Astrocyte (in vitro differentiated cells and primary cell): ENCODE results near the gene EXOC1L. TPM values are rescaled to one million over a fixed set of nuclear protein-coding genes. Genes with fewer than 3 reads are reported as not detected.

Source experiments
- DNase-seq: peaks from one replicate; pipeline ENCODE4 v3.0.0-alpha.2; 2010; ENCODE audit warnings: low read depth
- FAIRE-seq: peaks from 2 replicates; lab custom pipeline; 2011; peaks lifted over from hg19 to GRCh38; lab: Jason Lieb, UNC
- H2AFZ ChIP-seq: 2 replicates; pipeline ENCODE4 v1.6.0; 2012; ENCODE audit warnings: low read depth, low read length, inconsistent platforms
- H3K27ac ChIP-seq: 2 replicates; pipeline ENCODE4 v1.5.1; 2011; ENCODE audit warnings: low read depth, low read length, inconsistent platforms
- H3K27me3 ChIP-seq: 2 replicates; pipeline ENCODE4 v1.6.0; 2011; ENCODE audit warnings: low read length, inconsistent platforms; ENCODE audit not compliant: insufficient read depth
- H3K36me3 ChIP-seq: 2 replicates; pipeline ENCODE4 v1.5.1; 2011; ENCODE audit warnings: low read length, inconsistent platforms; ENCODE audit not compliant: insufficient read depth
- H3K4me1 ChIP-seq: 2 replicates; pipeline ENCODE4 v1.5.1; 2011; ENCODE audit warnings: low read length, inconsistent platforms; ENCODE audit not compliant: insufficient read depth
- H3K4me2 ChIP-seq: 2 replicates; pipeline ENCODE4 v1.6.0; 2012; ENCODE audit warnings: low read length, inconsistent platforms
- H3K4me3 ChIP-seq: 2 replicates; pipeline ENCODE4 v1.5.1; 2011; ENCODE audit warnings: low read depth, mild to moderate bottlenecking, low read length, inconsistent platforms; ENCODE audit not compliant: insufficient read depth
- H3K79me2 ChIP-seq: 2 replicates; pipeline ENCODE4 v1.6.0; 2012; ENCODE audit warnings: mild to moderate bottlenecking, low read length, inconsistent platforms; ENCODE audit not compliant: insufficient read depth
- H3K9ac ChIP-seq: 2 replicates; pipeline ENCODE4 v1.6.0; 2012; ENCODE audit warnings: mild to moderate bottlenecking, low read length, inconsistent platforms
- H3K9me3 ChIP-seq: 2 replicates; pipeline ENCODE4 v1.5.1; 2012; ENCODE audit warnings: low read depth, mild to moderate bottlenecking, low read length, inconsistent platforms; ENCODE audit not compliant: insufficient read depth
- H4K20me1 ChIP-seq: 2 replicates; pipeline ENCODE4 v1.6.0; 2012; ENCODE audit warnings: low read length, inconsistent platforms; ENCODE audit not compliant: insufficient read depth
- H3K27ac Mint-ChIP-seq: one replicate; pipeline ENCODE4 v1.8.0; 2021; ENCODE audit warnings: mild to moderate bottlenecking, mixed read lengths; ENCODE audit not compliant: unreplicated experiment
- H3K27me3 Mint-ChIP-seq: one replicate; pipeline ENCODE4 v1.8.0; 2021; ENCODE audit warnings: low read depth, mixed read lengths; ENCODE audit not compliant: unreplicated experiment
- H3K36me3 Mint-ChIP-seq: one replicate; pipeline ENCODE4 v1.8.0; 2021; ENCODE audit warnings: low read depth, mixed read lengths; ENCODE audit not compliant: unreplicated experiment
- H3K4me1 Mint-ChIP-seq: one replicate; pipeline ENCODE4 v1.8.0; 2021; ENCODE audit warnings: low read depth, mixed read lengths; ENCODE audit not compliant: unreplicated experiment
- H3K4me3 Mint-ChIP-seq: one replicate; pipeline ENCODE4 v1.8.0; 2021; ENCODE audit warnings: mild to moderate bottlenecking, moderate library complexity, mixed read lengths; ENCODE audit not compliant: unreplicated experiment
- H3K9me3 Mint-ChIP-seq: one replicate; pipeline ENCODE4 v1.8.0; 2021; ENCODE audit warnings: mild to moderate bottlenecking, mixed read lengths; ENCODE audit not compliant: unreplicated experiment
- CTCF ChIP-seq: IDR thresholded peaks from 2 replicates; pipeline ENCODE4 v1.5.1; 2011; ENCODE audit warnings: low read depth, mild to moderate bottlenecking, inconsistent platforms, low read length, moderate library complexity; ENCODE audit not compliant: insufficient read depth
- EZH2 ChIP-seq: IDR thresholded peaks from 2 replicates; pipeline ENCODE4 v1.6.1; 2012; ENCODE audit warnings: mild to moderate bottlenecking, low read length, inconsistent platforms; ENCODE audit not compliant: insufficient read depth
- total RNA-seq: library from RNA; stranded (reverse); gene quantifications from 2 replicates; pipeline ENCODE4 v1.2.1, GENCODE V29; 2021

The EXOC1L gene
- total RNA-seq, 1 donor from 2014 or later = not detected

DNA sequence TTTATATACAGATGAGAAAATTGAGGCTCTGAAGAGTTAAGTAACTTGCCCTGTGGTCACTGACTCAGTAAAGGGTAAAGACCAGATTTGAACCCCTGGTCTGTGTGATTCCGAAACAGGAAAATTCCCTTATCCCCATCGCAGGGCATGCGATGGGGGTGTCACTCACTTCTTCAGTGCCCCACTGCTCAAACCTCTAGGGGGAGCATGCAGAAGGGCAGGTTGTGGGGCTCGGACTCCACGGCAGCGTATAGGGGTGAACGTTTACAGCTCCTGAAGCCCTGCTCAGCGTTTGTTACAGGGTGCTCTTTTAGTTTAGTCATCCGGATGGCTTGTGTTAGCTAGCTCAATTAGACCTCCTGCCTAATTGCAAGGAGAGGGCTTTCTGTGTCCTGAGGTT lies 30.1 kb downstream of the EXOC1L start:
- Mint-ChIP-seq H3K4me1 (no peaks in the 10 kb centered on the region), H3K9me3 (no peaks in the 10 kb centered on the region), H3K27ac (no peak overlapping the region), H3K36me3 (no peaks in the 10 kb centered on the region), H3K27me3 (no peaks in the 10 kb centered on the region), H3K4me3 (no peak overlapping the region)
- FAIRE-seq (no peak), DNase-seq (no peak)
- Histone ChIP-seq H3K4me1 (peaks cover 3% of the 10 kb centered on the region), H3K27ac (no peak overlapping the region), H3K4me3 (no peak overlapping the region), H3K36me3 (no peaks in the 10 kb centered on the region), H2AFZ (no peak overlapping the region), H3K9me3 (no peaks in the 10 kb centered on the region), H3K79me2 (peaks cover 10% of the 10 kb centered on the region), H3K9ac (no peak overlapping the region), H4K20me1 (peaks cover under 1% of the 10 kb centered on the region), H3K4me2 (no peak overlapping the region), H3K27me3 (peaks cover 5% of the 10 kb centered on the region)
- no peak for TF ChIP-seq EZH2
- TF ChIP-seq CTCF = no peak

DNA sequence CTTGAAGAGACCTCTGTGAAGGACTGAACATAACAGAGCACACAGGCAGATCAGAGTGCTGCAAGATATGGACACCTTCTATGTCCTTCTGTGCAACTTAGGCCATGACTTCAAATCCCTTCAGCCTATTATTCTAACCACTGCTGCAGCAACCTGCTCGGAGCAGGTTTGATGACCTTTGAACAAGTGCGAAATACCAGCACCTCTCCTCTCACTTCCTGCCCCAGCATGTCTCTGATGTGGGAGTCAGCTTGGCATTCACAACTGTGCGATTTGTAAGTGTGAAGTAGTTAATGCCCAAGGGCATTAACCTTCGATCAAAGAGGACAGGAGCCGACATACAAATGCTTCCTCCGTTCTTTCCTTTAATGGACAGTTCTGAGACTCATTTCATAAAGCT lies 32.3 kb downstream of the EXOC1L start:
- no peak for FAIRE-seq
- Histone ChIP-seq H3K27me3 (peaks cover 5% of the 10 kb centered on the region), H3K4me2 (no peak overlapping the region), H3K4me1 (peaks cover 3% of the 10 kb centered on the region), H3K36me3 (no peaks in the 10 kb centered on the region), H3K79me2 (peaks cover 32% of the 10 kb centered on the region), H3K9me3 (no peaks in the 10 kb centered on the region), H3K4me3 (no peak overlapping the region), H3K9ac (no peak overlapping the region), H3K27ac (no peak overlapping the region), H2AFZ (no peak overlapping the region), H4K20me1 (peaks cover 9% of the 10 kb centered on the region)
- Mint-ChIP-seq H3K4me1 (no peaks in the 10 kb centered on the region), H3K27me3 (no peaks in the 10 kb centered on the region), H3K36me3 (no peaks in the 10 kb centered on the region), H3K9me3 (no peaks in the 10 kb centered on the region), H3K27ac (no peak overlapping the region), H3K4me3 (no peak overlapping the region)
- TF ChIP-seq CTCF (no peak), EZH2 (no peak)
- no peak for DNase-seq

DNA sequence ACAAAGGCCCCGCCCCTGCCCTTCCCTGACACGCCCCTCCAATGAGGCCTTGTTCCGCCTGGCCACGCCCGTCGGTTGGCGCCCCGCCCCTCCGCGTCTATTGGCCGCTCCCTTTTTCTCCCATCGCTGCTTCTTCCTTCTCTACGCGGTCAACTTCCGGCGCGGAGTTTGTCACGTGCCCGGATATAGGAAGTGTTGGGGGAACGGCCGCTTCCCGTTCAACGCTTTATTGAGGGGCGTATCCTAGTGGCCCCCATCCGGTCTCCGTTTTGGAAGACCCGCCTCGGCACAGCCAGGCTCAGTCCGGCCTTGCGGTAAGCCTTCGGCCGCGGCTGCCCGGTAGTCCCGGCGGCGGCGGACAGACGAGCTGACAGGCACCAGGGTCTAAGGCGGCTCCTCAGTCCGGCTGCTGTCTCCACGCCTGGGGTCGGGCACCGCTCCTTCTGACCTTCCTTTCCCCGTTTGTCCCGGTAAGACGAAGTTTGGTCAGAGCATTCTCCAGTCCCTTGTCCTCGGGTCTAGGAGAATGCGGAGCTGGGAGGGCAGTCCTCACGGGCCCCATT lies 34.0 kb downstream of the EXOC1L start, which contains the start of gene EXOC1:
Gene EXOC1 (plus strand): TSS at position 165 of the 563 bp plus-strand sequence. CDS start 4,676 bp downstream, outside the sequence.
- Mint-ChIP-seq H3K4me1 (no peaks in the 10 kb centered on the region), H3K36me3 (peaks cover 3% of the 10 kb centered on the region), H3K9me3 (no peaks in the 10 kb centered on the region), H3K27me3 (no peaks in the 10 kb centered on the region), H3K4me3 (no peak within 1 kb of the TSS), H3K27ac (peak within 1 kb of the TSS; percentile 63)
- Histone ChIP-seq H3K9me3 (no peaks in the 10 kb centered on the region), H3K27me3 (peaks cover 5% of the 10 kb centered on the region), H3K79me2 (peaks cover 45% of the 10 kb centered on the region), H4K20me1 (peaks cover 9% of the 10 kb centered on the region), H3K4me3 (peak within 1 kb of the TSS; percentile 99), H3K27ac (peak within 1 kb of the TSS; percentile 79), H2AFZ (peak within 1 kb of the TSS; percentile 98), H3K4me1 (peaks cover 3% of the 10 kb centered on the region), H3K36me3 (no peaks in the 10 kb centered on the region), H3K9ac (peak within 1 kb of the TSS; percentile 98), H3K4me2 (peak within 1 kb of the TSS; percentile 97)
- DNase-seq (peak; percentile 92), FAIRE-seq (peak; percentile 50)
- TF ChIP-seq CTCF (no peak), EZH2 (no peak)
